BLaER1 treated with 17β-estradiol and CSF1 and Interleukin-3, amounts not matched to agents 10 nM and 100 nM (cell line): Measurements from ENCODE around the gene MSANTD1.
"Not testable (repeated sequence)": the region's sequence is repeated elsewhere in the genome, so short reads cannot be mapped to it uniquely, and the experiment has no call there.

Experiments
- H3K27ac ChIP-seq, 11 experiments: shearing (Covaris generic); formaldehyde crosslinking; 2 replicates each; pipeline ENCODE4 v1.8.1; 2022
- H3K27me3 ChIP-seq, 11 experiments: shearing (Covaris generic); formaldehyde crosslinking; 2 replicates each; pipeline ENCODE4 v1.8.1; 2022
- H3K36me3 ChIP-seq, 11 experiments: shearing (Covaris generic); formaldehyde crosslinking; 2 replicates each; pipeline ENCODE4 v1.8.1; 2022
- H3K4me1 ChIP-seq, 10 experiments: shearing (Covaris generic); formaldehyde crosslinking; 2 replicates each; pipeline ENCODE4 v1.8.1; 2022
- H3K4me2 ChIP-seq, 11 experiments: shearing (Covaris generic); formaldehyde crosslinking; 2 replicates each; pipeline ENCODE4 v1.8.1; 2022
- H3K4me3 ChIP-seq, 10 experiments: shearing (Covaris generic); formaldehyde crosslinking; 2 replicates each; pipeline ENCODE4 v1.8.1; 2022
- H3K9ac ChIP-seq, 11 experiments: shearing (Covaris generic); formaldehyde crosslinking; 2 replicates each; pipeline ENCODE4 v1.8.1; 2022
- H3K9me3 ChIP-seq, 11 experiments: shearing (Covaris generic); formaldehyde crosslinking; replicated peaks in 1 of 11; 2 replicates each; pipeline ENCODE4 v1.8.1; 2022
- H4K20me1 ChIP-seq, 11 experiments: shearing (Covaris generic); formaldehyde crosslinking; 2 replicates each; pipeline ENCODE4 v1.8.1; 2022
- Cebpa-rat ChIP-seq, 11 experiments: shearing (Covaris generic); IDR thresholded peaks; 2 replicates each; pipeline ENCODE4 v1.8.1; 2022

MSANTD1 gene

GRCh38 chr4:3299122-3299975 lies 50.4 kb downstream of the MSANTD1 start:
- Histone ChIP-seq H3K9me3 (peaks cover 0 to 27% (median 18%) of the 10 kb centered on the region in 11 experiments; a peak in 17 of 22 replicates), H3K27me3 (no peaks in the 10 kb centered on the region), H3K27ac (peak overlapping the region in 5 of 11 experiments; percentile 8 to 100 (median 17); a peak in 6 of 22 replicates), H4K20me1 (peaks cover 30 to 93% (median 83%) of the 10 kb centered on the region in 11 experiments; a peak in 20 of 22 replicates), H3K4me3 (peak overlapping the region in 3 of 10 experiments; percentile 5 to 31 (median 15); a peak in 2 of 20 replicates), H3K4me2 (peak overlapping the region; percentile 62 to 100 (median 94)), H3K36me3 (peaks cover 0 to 30% (median 21%) of the 10 kb centered on the region in 11 experiments; a peak in 16 of 22 replicates), H3K9ac (peak overlapping the region in 6 of 11 experiments; percentile 2 to 92 (median 86); a peak in 12 of 22 replicates), H3K4me1 (peaks cover 63 to 99% (median 91%) of the 10 kb centered on the region in 10 experiments)
- TF ChIP-seq Cebpa-rat (IDR thresholded peaks at IDR 0.05), result no peak

- H3K9me3 ChIP-seq, result peaks cover 0 to 27% (median 18%) of the 10 kb centered on the region in 11 experiments; a peak in 17 of 22 replicates
- peak overlapping the region in 2 of 10 experiments; percentile 5 to 15; a peak in 1 of 20 replicates for H3K4me3 ChIP-seq
- peak overlapping the region in 9 of 11 experiments; percentile 2 to 92 (median 68); a peak in 11 of 22 replicates for H3K9ac ChIP-seq
- H4K20me1 ChIP-seq, result peaks cover 30 to 85% (median 75%) of the 10 kb centered on the region in 11 experiments; a peak in 20 of 22 replicates
- no peak for TF ChIP-seq Cebpa-rat (IDR thresholded peaks at IDR 0.05)
- H3K4me1 ChIP-seq, result peaks cover 63 to 99% (median 91%) of the 10 kb centered on the region in 10 experiments
- H3K36me3 ChIP-seq, result peaks cover 0 to 30% (median 21%) of the 10 kb centered on the region in 11 experiments; a peak in 16 of 22 replicates
- H3K4me2 ChIP-seq, result peak overlapping the region; percentile 62 to 100 (median 94)
- H3K27me3 ChIP-seq, result no peaks in the 10 kb centered on the region
- peak overlapping the region in 6 of 11 experiments; percentile 8 to 100 (median 58); a peak in 8 of 22 replicates for H3K27ac ChIP-seq
Measured at GRCh38 chr4:3299976-3300671, 51.2 kb downstream of the MSANTD1 start.

- Histone ChIP-seq H3K9me3 (peaks cover 0 to 25% (median 18%) of the 10 kb centered on the region in 11 experiments; a peak in 17 of 22 replicates), H3K4me2 (peak overlapping the region; percentile 62 to 100 (median 94); a peak in 20 of 22 replicates), H3K4me1 (peaks cover 70 to 99% (median 92%) of the 10 kb centered on the region in 10 experiments), H3K4me3 (peak overlapping the region in 1 of 10 experiments; percentile 50; a peak in 1 of 20 replicates), H3K36me3 (peaks cover 0 to 26% (median 18%) of the 10 kb centered on the region in 11 experiments; a peak in 16 of 22 replicates), H3K9ac (peak overlapping the region in 7 of 11 experiments; percentile 7 to 92 (median 88); a peak in 12 of 22 replicates), H4K20me1 (peaks cover 30 to 79% (median 70%) of the 10 kb centered on the region in 11 experiments; a peak in 20 of 22 replicates), H3K27ac (peak overlapping the region in 8 of 11 experiments; percentile 66 to 100 (median 98); a peak in 13 of 22 replicates)
- H3K27me3 ChIP-seq, result not testable (repeated sequence)
Measured at GRCh38 chr4:3300882-3301281, 51.9 kb downstream of the MSANTD1 start.

GRCh38 chr4:3301450-3302172 lies 52.7 kb downstream of the MSANTD1 start:
- peaks cover 78 to 99% (median 92%) of the 10 kb centered on the region in 10 experiments for H3K4me1 ChIP-seq
- no peaks in the 10 kb centered on the region for H3K27me3 ChIP-seq
- no peak for TF ChIP-seq Cebpa-rat (IDR thresholded peaks at IDR 0.05)
- H3K36me3 ChIP-seq, result peaks cover 0 to 19% (median 11%) of the 10 kb centered on the region in 11 experiments; a peak in 14 of 22 replicates
- peak overlapping the region in 10 of 11 experiments; percentile 31 to 100 (median 98); a peak in 19 of 22 replicates for H3K27ac ChIP-seq
- H3K9ac ChIP-seq, result peak overlapping the region in 9 of 11 experiments; percentile 54 to 92 (median 85); a peak in 17 of 22 replicates
- peak overlapping the region in 8 of 10 experiments; percentile 25 to 59 (median 46); a peak in 11 of 20 replicates for H3K4me3 ChIP-seq
- peak overlapping the region; percentile 87 to 100 (median 94) for H3K4me2 ChIP-seq
- peaks cover 0 to 18% (median 16%) of the 10 kb centered on the region in 11 experiments; a peak in 17 of 22 replicates for H3K9me3 ChIP-seq
- peaks cover 25 to 72% (median 63%) of the 10 kb centered on the region in 11 experiments; a peak in 20 of 22 replicates for H4K20me1 ChIP-seq

GRCh38 chr4:3302173-3302785 lies 53.3 kb downstream of the MSANTD1 start:
- Histone ChIP-seq H3K9ac (peak overlapping the region in 10 of 11 experiments; percentile 49 to 92 (median 84); a peak in 18 of 22 replicates), H3K4me2 (peak overlapping the region; percentile 87 to 100 (median 94)), H4K20me1 (peaks cover 21 to 69% (median 57%) of the 10 kb centered on the region in 11 experiments; a peak in 20 of 22 replicates)

GRCh38 chr4:3302786-3303564 lies 54.0 kb downstream of the MSANTD1 start:
- H4K20me1 ChIP-seq, result peaks cover 19 to 69% (median 52%) of the 10 kb centered on the region in 11 experiments; a peak in 20 of 22 replicates
- peak overlapping the region in 10 of 11 experiments; percentile 53 to 100 (median 98); a peak in 21 of 22 replicates for H3K27ac ChIP-seq
- H3K4me1 ChIP-seq, result peaks cover 91 to 100% (median 100%) of the 10 kb centered on the region in 10 experiments
- H3K36me3 ChIP-seq, result peaks cover 0 to 5% (median 0%) of the 10 kb centered on the region in 11 experiments; a peak in 6 of 22 replicates
- H3K4me3 ChIP-seq, result peak overlapping the region in 9 of 10 experiments; percentile 12 to 59 (median 46); a peak in 15 of 20 replicates
- H3K9ac ChIP-seq, result peak overlapping the region in 10 of 11 experiments; percentile 49 to 92 (median 84); a peak in 18 of 22 replicates
- H3K9me3 ChIP-seq, result peaks cover 0 to 4% (median 2%) of the 10 kb centered on the region in 11 experiments; a peak in 12 of 22 replicates
- H3K27me3 ChIP-seq, result no peaks in the 10 kb centered on the region
- no peak for TF ChIP-seq Cebpa-rat (IDR thresholded peaks at IDR 0.05)
- H3K4me2 ChIP-seq, result peak overlapping the region; percentile 87 to 100 (median 94)

More at GRCh38 chr4:3302173-3302785, 53.3 kb downstream of the MSANTD1 start:
- peaks cover 0 to 11% (median 9%) of the 10 kb centered on the region in 11 experiments; a peak in 17 of 22 replicates for H3K9me3 ChIP-seq
- H3K4me1 ChIP-seq, result peaks cover 84 to 100% (median 95%) of the 10 kb centered on the region in 10 experiments
- H3K4me3 ChIP-seq, result peak overlapping the region in 9 of 10 experiments; percentile 12 to 59 (median 46); a peak in 15 of 20 replicates
- H3K27me3 ChIP-seq, result no peaks in the 10 kb centered on the region
- peak overlapping the region in 10 of 11 experiments; percentile 53 to 100 (median 98); a peak in 20 of 22 replicates for H3K27ac ChIP-seq
- no peak for TF ChIP-seq Cebpa-rat (IDR thresholded peaks at IDR 0.05)
- peaks cover 0 to 12% (median 5%) of the 10 kb centered on the region in 11 experiments; a peak in 14 of 22 replicates for H3K36me3 ChIP-seq
